Stimulated activated CD4-positive, alpha-beta T cell treated with anti-CD3 and anti-CD28 coated beads, Interleukin-15, amount 100 ng/mL, for 24 hours (primary cell): ENCODE results near the gene TANC1.
A peak's percentile ranks its signal among the peaks of the same experiment; 100 is the strongest.
"Not testable (repeated sequence)": the region's sequence is repeated elsewhere in the genome, so short reads cannot be mapped to it uniquely, and the experiment has no call there.

Source experiments
- DNase-seq: peaks from one replicate; pipeline ENCODE4 v3.0.0-alpha.2; 2020

Gene TANC1

GRCh38 chr2:159124931-159125467 is 156.6 kb downstream of the TANC1 start:
- DNase-seq, result no peak

GRCh38 chr2:159125858-159126257 is 157.4 kb downstream of the TANC1 start:
- no peak for DNase-seq

GRCh38 chr2:159126432-159127022 is 158.1 kb downstream of the TANC1 start:
- DNase-seq, result no peak

- no peak for DNase-seq
Measured at GRCh38 chr2:159128191-159128590, 159.8 kb downstream of the TANC1 start.

GRCh38 chr2:159129269-159129668 is 160.8 kb downstream of the TANC1 start:
- DNase-seq, result no peak

- DNase-seq, result no peak
Measured at GRCh38 chr2:159129824-159130223, 161.4 kb downstream of the TANC1 start.

- no peak for DNase-seq
Measured at GRCh38 chr2:159130302-159130701, 161.9 kb downstream of the TANC1 start.

GRCh38 chr2:159131267-159131913 is 162.9 kb downstream of the TANC1 start:
- no peak for DNase-seq

GRCh38 chr2:159131914-159132281 is 163.5 kb downstream of the TANC1 start:
- no peak for DNase-seq

- DNase-seq, result no peak
Measured at GRCh38 chr2:159133797-159134196, 165.4 kb downstream of the TANC1 start.

- no peak for DNase-seq
Measured at GRCh38 chr2:159134979-159135378, 166.5 kb downstream of the TANC1 start.

- no peak for DNase-seq
Measured at GRCh38 chr2:159136391-159136790, 168.0 kb downstream of the TANC1 start.

GRCh38 chr2:159137511-159138241 is 169.2 kb downstream of the TANC1 start:
- DNase-seq, result no peak

GRCh38 chr2:159138642-159139182 is 170.3 kb downstream of the TANC1 start:
- no peak for DNase-seq

- no peak for DNase-seq
Measured at GRCh38 chr2:159139216-159139933, 170.9 kb downstream of the TANC1 start.

- DNase-seq, result no peak
Measured at GRCh38 chr2:159140070-159140769, 171.8 kb downstream of the TANC1 start.

- not testable (repeated sequence) for DNase-seq
Measured at GRCh38 chr2:159140821-159141220, 172.4 kb downstream of the TANC1 start.

- no peak for DNase-seq
Measured at GRCh38 chr2:159144776-159145614, 176.6 kb downstream of the TANC1 start.

GRCh38 chr2:159145745-159146354 is 177.4 kb downstream of the TANC1 start:
- DNase-seq, result no peak

GRCh38 chr2:159146996-159147666 is 178.7 kb downstream of the TANC1 start:
- peak; percentile 14 for DNase-seq
